GM12878 (cell line): Measurements from ENCODE around the gene GZMM. TPM values are rescaled to one million over a fixed set of nuclear protein-coding genes. Genes with fewer than 3 reads are reported as not detected.

Experiments
- BACH1 ChIP-seq: fragments of 450-650 bp; IDR thresholded peaks from 2 replicates; pipeline ENCODE4 v1.6.1; 2017; ENCODE audit warnings: mild to moderate bottlenecking, borderline replicate concordance
- BHLHE40 ChIP-seq, 2 experiments: fragments of 450-650 bp in 1 of 2; IDR thresholded peaks; 2 replicates each; pipeline ENCODE4 v1.6.1; 2011 to 2017; ENCODE audit warnings: low read depth in 2 of 2, borderline replicate concordance in 1 of 2, improper control_type of control experiment in 1 of 2, low read length in 1 of 2, mild to moderate bottlenecking in 1 of 2
- BMI1 ChIP-seq: fragments of 450-650 bp; IDR thresholded peaks from 2 replicates; pipeline ENCODE4 v1.6.1; 2016; ENCODE audit warnings: mild to moderate bottlenecking, moderate library complexity, borderline replicate concordance
- BRCA1 ChIP-seq: IDR thresholded peaks from 2 replicates; pipeline ENCODE4 v1.6.1; 2011; ENCODE audit warnings: low read depth, low read length, improper control_type of control experiment
- CEBPB ChIP-seq, 2 experiments: fragments of 150-350 bp in 1 of 2; IDR thresholded peaks; 2 replicates each; pipeline ENCODE4 v1.6.1; 2012 to 2014; ENCODE audit warnings: low read depth in 2 of 2, low read length in 2 of 2, borderline replicate concordance in 1 of 2, inconsistent platforms in 1 of 2
- CHD2 ChIP-seq: IDR thresholded peaks from 2 replicates; pipeline ENCODE4 v1.6.1; 2011; ENCODE audit warnings: low read depth, low read length, improper control_type of control experiment, borderline replicate concordance
- CREB1 ChIP-seq: IDR thresholded peaks from 2 replicates; pipeline ENCODE4 v1.6.1; 2012; ENCODE audit warnings: low read depth, mild to moderate bottlenecking, inconsistent platforms
- GATAD2B ChIP-seq: fragments of 450-650 bp; conservative IDR thresholded peaks from 2 replicates; pipeline ENCODE4 v1.6.1; 2017; ENCODE audit warnings: low read depth, mild to moderate bottlenecking, moderate library complexity
- HDGF ChIP-seq: fragments of 450-650 bp; IDR thresholded peaks from 2 replicates; pipeline ENCODE4 v1.6.1; 2016; ENCODE audit warnings: antibody characterized with exemption
- IRF4 ChIP-seq: IDR thresholded peaks from 2 replicates; pipeline ENCODE4 v1.6.1; 2011; ENCODE audit warnings: low read depth, low read length
- MYC ChIP-seq: IDR thresholded peaks from 2 replicates; pipeline ENCODE4 v1.6.1; 2011; ENCODE audit warnings: mild to moderate bottlenecking, low read length, moderate library complexity, inconsistent platforms; ENCODE audit not compliant: insufficient read depth, insufficient replicate concordance, insufficient read length, severe bottlenecking
- NFIC ChIP-seq: IDR thresholded peaks from 2 replicates; pipeline ENCODE4 v1.6.1; 2012; ENCODE audit warnings: low read depth, mild to moderate bottlenecking, inconsistent platforms, low read length, moderate library complexity
- NFYA ChIP-seq: IDR thresholded peaks from 2 replicates; pipeline ENCODE4 v1.6.1; 2011; ENCODE audit warnings: low read depth, mild to moderate bottlenecking, low read length, improper control_type of control experiment, borderline replicate concordance
- POLR2A ChIP-seq: IDR thresholded peaks from 2 replicates; pipeline ENCODE4 v1.6.1; 2011; ENCODE audit warnings: low read depth, mild to moderate bottlenecking, low read length
- POU2F2 ChIP-seq: IDR thresholded peaks from 3 replicates; pipeline ENCODE4 v1.6.1; 2011; ENCODE audit warnings: low read depth, mild to moderate bottlenecking, low read length, borderline replicate concordance
- RB1 ChIP-seq: fragments of 450-650 bp; formaldehyde crosslinking; IDR thresholded peaks from 2 replicates; pipeline ENCODE4 v1.6.1; 2017; ENCODE audit warnings: mild to moderate bottlenecking, borderline replicate concordance
- RELA ChIP-seq: fragments of 450-650 bp; IDR thresholded peaks from 2 replicates; pipeline ENCODE4 v1.8.0; 2014; ENCODE audit warnings: borderline replicate concordance; ENCODE audit not compliant: partially characterized antibody
- SP1 ChIP-seq: IDR thresholded peaks from one replicate; pipeline ENCODE4 v1.6.1; 2011; ENCODE audit warnings: low read depth, low read length
- STAT1 ChIP-seq: fragments of 450-650 bp; conservative IDR thresholded peaks from 2 replicates; pipeline ENCODE4 v1.6.1; 2014; ENCODE audit warnings: antibody characterized with exemption, mild to moderate bottlenecking
- TCF12 ChIP-seq: IDR thresholded peaks from 2 replicates; pipeline ENCODE4 v1.6.1; 2011; ENCODE audit warnings: low read depth, mild to moderate bottlenecking, low read length
- ZNF207 ChIP-seq: fragments of 450-650 bp; IDR thresholded peaks from 2 replicates; pipeline ENCODE4 v1.6.1; 2014; ENCODE audit warnings: antibody characterized with exemption, mild to moderate bottlenecking, borderline replicate concordance
- ZNF622 ChIP-seq: fragments of 450-650 bp; IDR thresholded peaks from 2 replicates; pipeline ENCODE4 v1.6.1; 2017; ENCODE audit warnings: mild to moderate bottlenecking, inconsistent platforms
- ZNF687 ChIP-seq: fragments of 450-650 bp; IDR thresholded peaks from 2 replicates; pipeline ENCODE4 v1.6.1; 2017; ENCODE audit warnings: mild to moderate bottlenecking, moderate library complexity
- polyA plus RNA-seq, 11 experiments: library from polyadenylated mRNA; depleted of rRNA in 4 of 11; unstranded in 6 of 11; stranded (reverse) in 5 of 11; fragments of >200 nt; fragmentation: Nextera tagmentation in 4 of 11; fragmentation: Illumina TruSeq in 1 of 11; extraction: Ambion mirVana in 4 of 11; extraction: Trizol in 1 of 11; gene quantifications; 1 replicate in 1 of 11; 2 replicates in 10 of 11; pipeline versions ENCODE4 v1.2.1 to v1.2.3, GENCODE V29; 2011 to 2016; ENCODE audit warnings: inconsistent platforms in 2 of 11, missing spikeins in 2 of 11, low read depth in 1 of 11
- total RNA-seq, 4 experiments: library from RNA; depleted of rRNA in 3 of 4; stranded (reverse); fragments of >200 nt in 3 of 4; fragmentation: Illumina TruSeq in 1 of 4; extraction: Trizol in 1 of 4; gene quantifications; 2 replicates each; pipeline versions ENCODE4 v1.2.1 to v1.2.3, GENCODE V29; 2013 to 2021
- TF ChIP-seq, protein P1 (sequence below): IDR thresholded peaks from 2 replicates; pipeline ENCODE4 v1.6.1; 2011; ENCODE audit warnings: mild to moderate bottlenecking, low read depth, low read length, moderate library complexity; ENCODE audit not compliant: insufficient replicate concordance
- TF ChIP-seq, protein P2 (sequence below): IDR thresholded peaks from 2 replicates; pipeline ENCODE4 v1.6.1; 2011; ENCODE audit warnings: low read depth, mild to moderate bottlenecking, low read length, moderate library complexity, borderline replicate concordance; ENCODE audit errors: extremely low read depth

GZMM gene
- total and polyA plus RNA-seq, 10 of the 15 experiments (the other 5 are each of a cell fraction or from before 2014, with no cell fraction given) = 0.09 to 0.48 (median 0.23) TPM; not detected in 7

GRCh38 chr19:510606-511100 is 33.2 kb upstream of the GZMM start (continued):
- TF ChIP-seq BHLHE40 (IDR thresholded peaks at IDR 0.05; ENCODE audit: borderline replicate concordance in 1 of 2, low read depth in 2 of 2, low read length in 1 of 2) (peak; percentile 86 to 90), POU2F2 (no peak), ZNF622 (no peak), CEBPB (IDR thresholded peaks at IDR 0.05; ENCODE audit: borderline replicate concordance in 1 of 2, low read depth in 2 of 2, low read length in 2 of 2) (no peak), ZNF687 (peak; percentile 14; the same call in 1 of the 2 replicates), GATAD2B (0 out of 2 replicates have a peak, but pooled peaks have one; percentile 21), BRCA1 (0 out of 2 replicates have a peak, but pooled peaks have one; percentile 6), STAT1 (0 out of 2 replicates have a peak, but pooled peaks have one; percentile 92), CHD2 (peak; percentile 59; the same call in 1 of the 2 replicates), MYC (peak; percentile 37), POLR2A (peak; percentile 32; the same call in 1 of the 2 replicates), HDGF (peak; percentile 86), CREB1 (peak; percentile 78), BMI1 (no peak), RB1 (peak; percentile 54; the same call in 1 of the 2 replicates), IRF4 (0 out of 2 replicates have a peak, but pooled peaks have one; percentile 52), BACH1 (peak; percentile 41; the same call in 1 of the 2 replicates), NFIC (no peak), TCF12 (peak; percentile 53; the same call in 1 of the 2 replicates), ZNF207 (peak; percentile 60; the same call in 1 of the 2 replicates), RELA (peak; percentile 66), NFYA (no peak), SP1 (no peak)
- TF ChIP-seq, protein P1, sequence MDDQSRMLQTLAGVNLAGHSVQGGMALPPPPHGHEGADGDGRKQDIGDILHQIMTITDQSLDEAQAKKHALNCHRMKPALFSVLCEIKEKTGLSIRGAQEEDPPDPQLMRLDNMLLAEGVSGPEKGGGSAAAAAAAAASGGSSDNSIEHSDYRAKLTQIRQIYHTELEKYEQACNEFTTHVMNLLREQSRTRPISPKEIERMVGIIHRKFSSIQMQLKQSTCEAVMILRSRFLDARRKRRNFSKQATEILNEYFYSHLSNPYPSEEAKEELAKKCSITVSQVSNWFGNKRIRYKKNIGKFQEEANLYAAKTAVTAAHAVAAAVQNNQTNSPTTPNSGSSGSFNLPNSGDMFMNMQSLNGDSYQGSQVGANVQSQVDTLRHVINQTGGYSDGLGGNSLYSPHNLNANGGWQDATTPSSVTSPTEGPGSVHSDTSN = peak; percentile 68
- TF ChIP-seq, protein P2, sequence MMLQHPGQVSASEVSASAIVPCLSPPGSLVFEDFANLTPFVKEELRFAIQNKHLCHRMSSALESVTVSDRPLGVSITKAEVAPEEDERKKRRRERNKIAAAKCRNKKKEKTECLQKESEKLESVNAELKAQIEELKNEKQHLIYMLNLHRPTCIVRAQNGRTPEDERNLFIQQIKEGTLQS = no peak
